ENCODE data around the gene PCDHB12.
"Not testable (repeated sequence)": the region's sequence is repeated elsewhere in the genome, so short reads cannot be mapped to it uniquely, and the experiment has no call there.

PCDHB12 gene

GRCh38 chr5:141210281-141210680, 1.8 kb downstream of the PCDHB12 start:
- not testable (repeated sequence) for DNase-seq

GRCh38 chr5:141210849-141211248, 2.3 kb downstream of the PCDHB12 start:
- not testable (repeated sequence) for DNase-seq

GRCh38 chr5:141213656-141214339, 5.3 kb downstream of the PCDHB12 start, which contains the start of gene PCDHB13:
Gene PCDHB13 (plus strand): TSS chr5:141213919. CDS start chr5:141214124, 205 bp downstream.
- DNase-seq = peak; percentile 17

- not testable (repeated sequence) for DNase-seq
These were observed 6.1 kb downstream of the PCDHB12 start for GRCh38 chr5:141214583-141214982.

GRCh38 chr5:141215504-141215903, 7.0 kb downstream of the PCDHB12 start:
- not testable (repeated sequence) for DNase-seq

GRCh38 chr5:141216035-141216434, 7.5 kb downstream of the PCDHB12 start:
- not testable (repeated sequence) for DNase-seq

- DNase-seq = no peak
These were observed 14.7 kb downstream of the PCDHB12 start, which contains the start of gene PCDHB14 for GRCh38 chr5:141223112-141223783. Gene PCDHB14 (plus strand): TSS chr5:141223343. CDS start chr5:141223506, 163 bp downstream.

GRCh38 chr5:141224844-141225243, 16.3 kb downstream of the PCDHB12 start:
- DNase-seq = not testable (repeated sequence)

- DNase-seq = not testable (repeated sequence)
These were observed 16.9 kb downstream of the PCDHB12 start for GRCh38 chr5:141225421-141225820.

- DNase-seq = no peak
These were observed 25.7 kb downstream of the PCDHB12 start for GRCh38 chr5:141234109-141234667.

GRCh38 chr5:141235922-141236321, 27.4 kb downstream of the PCDHB12 start:
- DNase-seq = not testable (repeated sequence)

GRCh38 chr5:141236516-141237313, 28.2 kb downstream of the PCDHB12 start:
- DNase-seq = no peak

- DNase-seq = no peak
These were observed 33.0 kb downstream of the PCDHB12 start for GRCh38 chr5:141241496-141241895.

GRCh38 chr5:141245250-141245717, 36.8 kb downstream of the PCDHB12 start, which contains the start of gene PCDHB15:
Gene PCDHB15 (plus strand): TSS chr5:141245395. CDS start chr5:141245579, 184 bp downstream.
- no peak for DNase-seq

GRCh38 chr5:141246971-141247370, 38.5 kb downstream of the PCDHB12 start:
- not testable (repeated sequence) for DNase-seq

GRCh38 chr5:141247434-141247833, 38.9 kb downstream of the PCDHB12 start:
- not testable (repeated sequence) for DNase-seq

GRCh38 chr5:141250576-141250975, 42.1 kb downstream of the PCDHB12 start:
- no peak for DNase-seq

- DNase-seq = no peak
These were observed 49.9 kb downstream of the PCDHB12 start for GRCh38 chr5:141258464-141258863.

- DNase-seq = no peak
These were observed 50.4 kb downstream of the PCDHB12 start for GRCh38 chr5:141258948-141259347.

GRCh38 chr5:141260458-141261237, 52.1 kb downstream of the PCDHB12 start:
- no peak for DNase-seq

GRCh38 chr5:141261238-141261546, 52.7 kb downstream of the PCDHB12 start:
- DNase-seq = no peak

Measured in T-helper 9 cell (primary cell).